GM23338 (cell line): Measurements from ENCODE around the gene CYTL1.
A peak's percentile ranks its signal among the peaks of the same experiment; 100 is the strongest.

Source experiments
- CREB1 ChIP-seq: fragments of 250-450 bp; sonication (Bioruptor Pico); IDR thresholded peaks from 2 replicates; pipeline ENCODE4 v1.5.0; 2020; ENCODE audit warnings: low read depth, mild to moderate bottlenecking, moderate library complexity
- ETS1 ChIP-seq: IDR thresholded peaks from 2 replicates; pipeline ENCODE4 v1.6.1; 2016; ENCODE audit warnings: antibody characterized with exemption
- EZH2 ChIP-seq: fragments of 200-600 bp; sonication (generic); IDR thresholded peaks from one replicate; pipeline ENCODE4 v1.8.0; 2017; ENCODE audit warnings: antibody characterized with exemption, mild to moderate bottlenecking, low read depth; ENCODE audit not compliant: unreplicated experiment
- EZH2phosphoT487 ChIP-seq: fragments of 200-600 bp; sonication (generic); IDR thresholded peaks from one replicate; pipeline ENCODE4 v1.8.1; 2018; ENCODE audit warnings: antibody characterized with exemption; ENCODE audit not compliant: unreplicated experiment
- JUNB ChIP-seq: IDR thresholded peaks from one replicate; pipeline ENCODE4 v1.6.1; 2016; ENCODE audit warnings: antibody characterized with exemption; ENCODE audit not compliant: unreplicated experiment
- POLR2AphosphoS5 ChIP-seq: IDR thresholded peaks from 2 replicates; pipeline ENCODE4 v1.6.1; 2016; ENCODE audit warnings: antibody characterized with exemption, low read depth
- STAT1 ChIP-seq: IDR thresholded peaks from one replicate; pipeline ENCODE4 v1.6.1; 2016; ENCODE audit warnings: antibody characterized with exemption; ENCODE audit not compliant: unreplicated experiment
- ZNF114 ChIP-seq: fragments of 250-450 bp; sonication (Bioruptor Pico); IDR thresholded peaks from 2 replicates; pipeline ENCODE4 v1.5.0; 2020; ENCODE audit warnings: mild to moderate bottlenecking, moderate library complexity
- ZNF331 ChIP-seq: fragments of 250-450 bp; sonication (Bioruptor Pico); IDR thresholded peaks from 2 replicates; pipeline ENCODE4 v1.5.0; 2020; ENCODE audit warnings: low read depth, mild to moderate bottlenecking, moderate library complexity
- TF ChIP-seq, protein P1 (sequence below), 2 experiments: fragments of 200-600 bp in 1 of 2; sonication (generic) in 1 of 2; conservative IDR thresholded peaks; 2 replicates each; pipeline versions ENCODE4 v1.5.1 to v1.6.1; 2016 to 2017; ENCODE audit warnings: antibody characterized with exemption in 2 of 2, low read depth in 2 of 2, mild to moderate bottlenecking in 2 of 2, moderate library complexity in 1 of 2
- TF ChIP-seq, protein P2 (sequence below): IDR thresholded peaks from one replicate; pipeline ENCODE4 v1.6.1; 2018; ENCODE audit warnings: antibody characterized with exemption; ENCODE audit not compliant: unreplicated experiment
- TF ChIP-seq, protein P3 (sequence below): fragments of 250-450 bp; sonication (Bioruptor Pico); IDR thresholded peaks from 2 replicates; pipeline ENCODE4 v1.5.0; 2020; ENCODE audit warnings: mild to moderate bottlenecking, moderate library complexity

DNA sequence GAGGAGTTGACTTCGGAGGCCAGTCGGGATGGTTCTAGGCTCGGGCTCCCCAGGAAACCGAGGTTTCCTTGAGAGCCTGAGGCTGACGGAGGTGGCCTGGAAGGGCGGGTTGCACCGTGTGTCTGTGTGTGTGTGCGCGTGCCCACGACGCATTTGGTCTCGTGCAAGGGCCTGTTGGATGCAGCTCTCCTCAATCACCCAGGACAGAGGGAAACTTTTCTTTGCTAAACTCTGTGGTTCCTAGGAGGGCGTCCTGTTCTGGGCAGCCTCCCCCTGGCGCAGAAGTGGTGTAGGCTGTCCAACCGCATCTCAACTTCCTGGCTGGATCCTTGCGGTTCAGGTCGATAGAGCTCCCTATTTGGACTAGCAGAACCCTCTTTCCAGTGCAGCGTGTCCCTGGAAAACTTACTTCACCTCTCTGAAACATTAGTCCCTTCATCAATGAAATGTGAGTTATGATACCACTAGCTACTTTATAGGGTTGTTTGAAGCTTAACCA is 33.0 kb upstream of the CYTL1 start:
- TF ChIP-seq, protein P1, sequence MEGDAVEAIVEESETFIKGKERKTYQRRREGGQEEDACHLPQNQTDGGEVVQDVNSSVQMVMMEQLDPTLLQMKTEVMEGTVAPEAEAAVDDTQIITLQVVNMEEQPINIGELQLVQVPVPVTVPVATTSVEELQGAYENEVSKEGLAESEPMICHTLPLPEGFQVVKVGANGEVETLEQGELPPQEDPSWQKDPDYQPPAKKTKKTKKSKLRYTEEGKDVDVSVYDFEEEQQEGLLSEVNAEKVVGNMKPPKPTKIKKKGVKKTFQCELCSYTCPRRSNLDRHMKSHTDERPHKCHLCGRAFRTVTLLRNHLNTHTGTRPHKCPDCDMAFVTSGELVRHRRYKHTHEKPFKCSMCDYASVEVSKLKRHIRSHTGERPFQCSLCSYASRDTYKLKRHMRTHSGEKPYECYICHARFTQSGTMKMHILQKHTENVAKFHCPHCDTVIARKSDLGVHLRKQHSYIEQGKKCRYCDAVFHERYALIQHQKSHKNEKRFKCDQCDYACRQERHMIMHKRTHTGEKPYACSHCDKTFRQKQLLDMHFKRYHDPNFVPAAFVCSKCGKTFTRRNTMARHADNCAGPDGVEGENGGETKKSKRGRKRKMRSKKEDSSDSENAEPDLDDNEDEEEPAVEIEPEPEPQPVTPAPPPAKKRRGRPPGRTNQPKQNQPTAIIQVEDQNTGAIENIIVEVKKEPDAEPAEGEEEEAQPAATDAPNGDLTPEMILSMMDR (conservative IDR thresholded peaks at IDR 0.05; ENCODE audit: low read depth in 2 of 2) = no peak
- TF ChIP-seq POLR2AphosphoS5 (no peak), EZH2 (peak; percentile 27), CREB1 (CRISPR knock-in tag) (no peak), EZH2phosphoT487 (no peak), JUNB (no peak), ZNF331 (no peak), ZNF114 (no peak), STAT1 (no peak), ETS1 (no peak)
- TF ChIP-seq, protein P2, sequence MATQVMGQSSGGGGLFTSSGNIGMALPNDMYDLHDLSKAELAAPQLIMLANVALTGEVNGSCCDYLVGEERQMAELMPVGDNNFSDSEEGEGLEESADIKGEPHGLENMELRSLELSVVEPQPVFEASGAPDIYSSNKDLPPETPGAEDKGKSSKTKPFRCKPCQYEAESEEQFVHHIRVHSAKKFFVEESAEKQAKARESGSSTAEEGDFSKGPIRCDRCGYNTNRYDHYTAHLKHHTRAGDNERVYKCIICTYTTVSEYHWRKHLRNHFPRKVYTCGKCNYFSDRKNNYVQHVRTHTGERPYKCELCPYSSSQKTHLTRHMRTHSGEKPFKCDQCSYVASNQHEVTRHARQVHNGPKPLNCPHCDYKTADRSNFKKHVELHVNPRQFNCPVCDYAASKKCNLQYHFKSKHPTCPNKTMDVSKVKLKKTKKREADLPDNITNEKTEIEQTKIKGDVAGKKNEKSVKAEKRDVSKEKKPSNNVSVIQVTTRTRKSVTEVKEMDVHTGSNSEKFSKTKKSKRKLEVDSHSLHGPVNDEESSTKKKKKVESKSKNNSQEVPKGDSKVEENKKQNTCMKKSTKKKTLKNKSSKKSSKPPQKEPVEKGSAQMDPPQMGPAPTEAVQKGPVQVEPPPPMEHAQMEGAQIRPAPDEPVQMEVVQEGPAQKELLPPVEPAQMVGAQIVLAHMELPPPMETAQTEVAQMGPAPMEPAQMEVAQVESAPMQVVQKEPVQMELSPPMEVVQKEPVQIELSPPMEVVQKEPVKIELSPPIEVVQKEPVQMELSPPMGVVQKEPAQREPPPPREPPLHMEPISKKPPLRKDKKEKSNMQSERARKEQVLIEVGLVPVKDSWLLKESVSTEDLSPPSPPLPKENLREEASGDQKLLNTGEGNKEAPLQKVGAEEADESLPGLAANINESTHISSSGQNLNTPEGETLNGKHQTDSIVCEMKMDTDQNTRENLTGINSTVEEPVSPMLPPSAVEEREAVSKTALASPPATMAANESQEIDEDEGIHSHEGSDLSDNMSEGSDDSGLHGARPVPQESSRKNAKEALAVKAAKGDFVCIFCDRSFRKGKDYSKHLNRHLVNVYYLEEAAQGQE = no peak
- TF ChIP-seq, protein P3, sequence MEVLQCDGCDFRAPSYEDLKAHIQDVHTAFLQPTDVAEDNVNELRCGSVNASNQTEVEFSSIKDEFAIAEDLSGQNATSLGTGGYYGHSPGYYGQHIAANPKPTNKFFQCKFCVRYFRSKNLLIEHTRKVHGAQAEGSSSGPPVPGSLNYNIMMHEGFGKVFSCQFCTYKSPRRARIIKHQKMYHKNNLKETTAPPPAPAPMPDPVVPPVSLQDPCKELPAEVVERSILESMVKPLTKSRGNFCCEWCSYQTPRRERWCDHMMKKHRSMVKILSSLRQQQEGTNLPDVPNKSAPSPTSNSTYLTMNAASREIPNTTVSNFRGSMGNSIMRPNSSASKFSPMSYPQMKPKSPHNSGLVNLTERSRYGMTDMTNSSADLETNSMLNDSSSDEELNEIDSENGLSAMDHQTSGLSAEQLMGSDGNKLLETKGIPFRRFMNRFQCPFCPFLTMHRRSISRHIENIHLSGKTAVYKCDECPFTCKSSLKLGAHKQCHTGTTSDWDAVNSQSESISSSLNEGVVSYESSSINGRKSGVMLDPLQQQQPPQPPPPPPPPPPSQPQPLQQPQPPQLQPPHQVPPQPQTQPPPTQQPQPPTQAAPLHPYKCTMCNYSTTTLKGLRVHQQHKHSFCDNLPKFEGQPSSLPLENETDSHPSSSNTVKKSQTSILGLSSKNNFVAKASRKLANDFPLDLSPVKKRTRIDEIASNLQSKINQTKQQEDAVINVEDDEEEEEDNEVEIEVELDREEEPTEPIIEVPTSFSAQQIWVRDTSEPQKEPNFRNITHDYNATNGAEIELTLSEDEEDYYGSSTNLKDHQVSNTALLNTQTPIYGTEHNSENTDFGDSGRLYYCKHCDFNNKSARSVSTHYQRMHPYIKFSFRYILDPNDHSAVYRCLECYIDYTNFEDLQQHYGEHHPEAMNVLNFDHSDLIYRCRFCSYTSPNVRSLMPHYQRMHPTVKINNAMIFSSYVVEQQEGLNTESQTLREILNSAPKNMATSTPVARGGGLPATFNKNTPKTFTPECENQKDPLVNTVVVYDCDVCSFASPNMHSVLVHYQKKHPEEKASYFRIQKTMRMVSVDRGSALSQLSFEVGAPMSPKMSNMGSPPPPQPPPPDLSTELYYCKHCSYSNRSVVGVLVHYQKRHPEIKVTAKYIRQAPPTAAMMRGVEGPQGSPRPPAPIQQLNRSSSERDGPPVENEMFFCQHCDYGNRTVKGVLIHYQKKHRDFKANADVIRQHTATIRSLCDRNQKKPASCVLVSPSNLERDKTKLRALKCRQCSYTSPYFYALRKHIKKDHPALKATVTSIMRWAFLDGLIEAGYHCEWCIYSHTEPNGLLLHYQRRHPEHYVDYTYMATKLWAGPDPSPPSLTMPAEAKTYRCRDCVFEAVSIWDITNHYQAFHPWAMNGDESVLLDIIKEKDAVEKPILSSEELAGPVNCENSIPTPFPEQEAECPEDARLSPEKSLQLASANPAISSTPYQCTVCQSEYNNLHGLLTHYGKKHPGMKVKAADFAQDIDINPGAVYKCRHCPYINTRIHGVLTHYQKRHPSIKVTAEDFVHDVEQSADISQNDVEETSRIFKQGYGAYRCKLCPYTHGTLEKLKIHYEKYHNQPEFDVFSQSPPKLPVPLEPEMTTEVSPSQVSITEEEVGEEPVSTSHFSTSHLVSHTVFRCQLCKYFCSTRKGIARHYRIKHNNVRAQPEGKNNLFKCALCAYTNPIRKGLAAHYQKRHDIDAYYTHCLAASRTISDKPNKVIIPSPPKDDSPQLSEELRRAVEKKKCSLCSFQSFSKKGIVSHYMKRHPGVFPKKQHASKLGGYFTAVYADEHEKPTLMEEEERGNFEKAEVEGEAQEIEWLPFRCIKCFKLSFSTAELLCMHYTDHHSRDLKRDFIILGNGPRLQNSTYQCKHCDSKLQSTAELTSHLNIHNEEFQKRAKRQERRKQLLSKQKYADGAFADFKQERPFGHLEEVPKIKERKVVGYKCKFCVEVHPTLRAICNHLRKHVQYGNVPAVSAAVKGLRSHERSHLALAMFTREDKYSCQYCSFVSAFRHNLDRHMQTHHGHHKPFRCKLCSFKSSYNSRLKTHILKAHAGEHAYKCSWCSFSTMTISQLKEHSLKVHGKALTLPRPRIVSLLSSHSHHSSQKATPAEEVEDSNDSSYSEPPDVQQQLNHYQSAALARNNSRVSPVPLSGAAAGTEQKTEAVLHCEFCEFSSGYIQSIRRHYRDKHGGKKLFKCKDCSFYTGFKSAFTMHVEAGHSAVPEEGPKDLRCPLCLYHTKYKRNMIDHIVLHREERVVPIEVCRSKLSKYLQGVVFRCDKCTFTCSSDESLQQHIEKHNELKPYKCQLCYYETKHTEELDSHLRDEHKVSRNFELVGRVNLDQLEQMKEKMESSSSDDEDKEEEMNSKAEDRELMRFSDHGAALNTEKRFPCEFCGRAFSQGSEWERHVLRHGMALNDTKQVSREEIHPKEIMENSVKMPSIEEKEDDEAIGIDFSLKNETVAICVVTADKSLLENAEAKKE = no peak
